ENCODE data around the gene LPCAT2. TPM values are rescaled to one million over a fixed set of nuclear protein-coding genes. Genes with fewer than 3 reads are reported as not detected.

Gene LPCAT2
- total RNA-seq, 1 experiment from 2014 or later, result 62.1 TPM

GRCh38 chr16:55506708-55507107 is 2.2 kb upstream of the LPCAT2 start:
- in situ Hi-C loops (cut with HindIII; ENCODE audit: low pct_unique_long_range_greater_than_20kb, low sequenced_read_pairs), result no loop called here
- H3K4me1 ChIP-seq (ENCODE audit: control insufficient read depth, insufficient read depth, low read length), result peaks cover 32% of the 10 kb centered on the region
- ATAC-seq, result no peak

GRCh38 chr16:55508271-55508921 is 476 bp upstream of the LPCAT2 start:
- ATAC-seq (no peak), DNase-seq (ENCODE audit: low read depth, low spot score) (no peak)
- BruUV-seq (replicated peaks), result no TSS peak
- POLR2A ChIA-PET, result no interaction called here
- Histone ChIP-seq H3K27me3 (ENCODE audit: control insufficient read depth, insufficient read depth, low read length) (no peaks in the 10 kb centered on the region), H3K36me3 (ENCODE audit: control insufficient read depth, insufficient read depth, low read length) (no peaks in the 10 kb centered on the region), H3K4me3 (ENCODE audit: low read depth in 2 of 2, low read length in 2 of 2) (peak overlapping the region; percentile 81 to 82), H3K4me1 (ENCODE audit: control insufficient read depth, insufficient read depth, low read length) (peaks cover 17% of the 10 kb centered on the region), H3K9me3 (ENCODE audit: control insufficient read depth, insufficient read depth, low read depth, low read length) (peaks cover 6% of the 10 kb centered on the region; the same call in 1 of the 2 replicates), H3K27ac (ENCODE audit: low read length) (peak overlapping the region; percentile 77)
- CTCF ChIA-PET, result no interaction called here
- in situ Hi-C loops (cut with HindIII; ENCODE audit: low pct_unique_long_range_greater_than_20kb, low sequenced_read_pairs) (no loop called here), intact Hi-C loops (cut with micrococcal nuclease; ENCODE audit: unreplicated experiment) (no loop called here)
- TF ChIP-seq REST (IDR thresholded peaks at IDR 0.05; ENCODE audit: insufficient read depth in 1 of 2, low read depth in 2 of 2, low read length in 1 of 2) (no peak), POLR2AphosphoS5 (IDR thresholded peaks at IDR 0.05; ENCODE audit: low read depth, low read length) (no peak), TCF7L2 (IDR thresholded peaks at IDR 0.05; ENCODE audit: low read depth, low read length) (no peak), CTCF (IDR thresholded peaks at IDR 0.05) (no peak), SIN3A (IDR thresholded peaks at IDR 0.05; ENCODE audit: borderline replicate concordance, insufficient read depth, low read depth, low read length) (no peak)

More at GRCh38 chr16:55506708-55507107, 2.2 kb upstream of the LPCAT2 start:
- intact Hi-C loops (cut with micrococcal nuclease; ENCODE audit: unreplicated experiment), result no loop called here
- BruUV-seq (replicated peaks), result no TSS peak
- no peaks in the 10 kb centered on the region; the same call in 1 of the 2 replicates for H3K9me3 ChIP-seq (ENCODE audit: control insufficient read depth, insufficient read depth, low read depth, low read length)
- ChIA-PET POLR2A (interaction anchor here (0.5 to 0.6 kb wide), 2 partner anchors 48 to 684 kb away, joined by 3 read pairs; no protein-coding TSS in a partner anchor), CTCF (no interaction called here)
- peak overlapping the region; percentile 39; the same call in 1 of the 2 replicates for H3K27ac ChIP-seq (ENCODE audit: low read length)
- H3K4me3 ChIP-seq (ENCODE audit: low read depth in 2 of 2, low read length in 2 of 2), result no peak overlapping the region
- no peaks in the 10 kb centered on the region for H3K36me3 ChIP-seq (ENCODE audit: control insufficient read depth, insufficient read depth, low read length)
- TF ChIP-seq SIN3A (IDR thresholded peaks at IDR 0.05; ENCODE audit: borderline replicate concordance, insufficient read depth, low read depth, low read length), result no peak
- no peak for TF ChIP-seq POLR2AphosphoS5 (IDR thresholded peaks at IDR 0.05; ENCODE audit: low read depth, low read length)
- no peak for TF ChIP-seq CTCF (IDR thresholded peaks at IDR 0.05)
- no peak for TF ChIP-seq TCF7L2 (IDR thresholded peaks at IDR 0.05; ENCODE audit: low read depth, low read length)
- no peak for TF ChIP-seq REST (IDR thresholded peaks at IDR 0.05; ENCODE audit: insufficient read depth in 1 of 2, low read depth in 2 of 2, low read length in 1 of 2)
- H3K27me3 ChIP-seq (ENCODE audit: control insufficient read depth, insufficient read depth, low read length), result no peaks in the 10 kb centered on the region
- no peak for DNase-seq (ENCODE audit: low read depth, low spot score)

All from Panc1 (cell line).